ENCODE measurements around the gene NAPB.

The NAPB gene

DNA sequence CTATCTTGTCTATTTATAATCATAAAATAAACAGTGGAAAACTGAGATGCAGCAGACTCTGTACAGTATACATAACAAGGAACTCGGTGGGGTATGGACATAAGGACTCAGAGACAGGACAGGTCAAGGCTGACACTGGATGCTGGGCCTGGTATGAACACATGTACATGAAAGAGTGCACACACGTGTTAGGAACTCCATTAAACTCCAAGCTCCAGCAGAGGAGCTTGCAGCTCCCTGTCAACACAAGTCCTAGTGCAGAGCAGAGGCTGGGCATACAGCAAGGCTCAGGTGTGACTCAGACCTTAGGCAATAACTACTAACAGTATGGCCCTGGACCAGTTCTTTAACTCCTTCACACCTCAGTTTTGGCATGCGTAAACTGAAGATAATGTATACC, 17.1 kb downstream of the NAPB start:
- DNase-seq, result no peak

DNA sequence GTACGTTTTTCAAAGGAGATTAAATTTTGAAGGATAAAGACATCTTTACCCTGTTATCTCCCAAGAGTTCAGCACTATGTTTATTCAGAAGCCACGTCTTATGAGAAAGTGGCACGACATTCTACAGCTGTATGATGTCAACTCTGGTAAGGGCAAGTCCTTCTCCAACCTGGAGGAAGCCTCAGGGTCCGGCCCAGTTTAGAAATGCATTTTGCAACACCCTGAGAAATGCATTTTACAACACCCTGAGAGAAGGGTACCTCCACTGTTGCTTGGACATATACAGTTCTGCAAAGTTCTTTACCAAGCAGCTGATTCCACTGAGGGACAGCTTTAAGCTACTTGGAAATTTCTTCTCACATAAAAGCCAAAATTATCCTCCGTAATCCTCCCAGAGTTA, 17.5 kb downstream of the NAPB start:
- DNase-seq, result no peak

DNA sequence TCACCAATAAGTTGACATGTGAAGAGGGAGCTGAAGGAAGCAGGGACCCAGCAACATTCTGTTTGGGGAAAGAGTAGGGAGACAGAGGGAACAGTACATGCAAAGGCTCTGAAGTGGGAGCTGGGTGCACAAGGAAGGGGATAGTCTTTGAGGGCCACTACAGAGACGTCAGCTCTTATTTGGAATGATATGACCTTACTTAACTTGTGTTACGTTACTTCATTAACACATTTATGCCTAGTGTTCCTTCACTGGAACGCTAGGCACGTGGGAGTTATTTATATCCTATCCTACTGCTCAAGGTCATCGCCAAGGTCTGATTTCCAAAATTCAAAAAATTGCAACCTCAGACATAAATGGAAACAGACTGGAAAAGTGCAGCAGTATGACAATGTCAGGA, 20.2 kb downstream of the NAPB start:
- DNase-seq, result no peak

DNA sequence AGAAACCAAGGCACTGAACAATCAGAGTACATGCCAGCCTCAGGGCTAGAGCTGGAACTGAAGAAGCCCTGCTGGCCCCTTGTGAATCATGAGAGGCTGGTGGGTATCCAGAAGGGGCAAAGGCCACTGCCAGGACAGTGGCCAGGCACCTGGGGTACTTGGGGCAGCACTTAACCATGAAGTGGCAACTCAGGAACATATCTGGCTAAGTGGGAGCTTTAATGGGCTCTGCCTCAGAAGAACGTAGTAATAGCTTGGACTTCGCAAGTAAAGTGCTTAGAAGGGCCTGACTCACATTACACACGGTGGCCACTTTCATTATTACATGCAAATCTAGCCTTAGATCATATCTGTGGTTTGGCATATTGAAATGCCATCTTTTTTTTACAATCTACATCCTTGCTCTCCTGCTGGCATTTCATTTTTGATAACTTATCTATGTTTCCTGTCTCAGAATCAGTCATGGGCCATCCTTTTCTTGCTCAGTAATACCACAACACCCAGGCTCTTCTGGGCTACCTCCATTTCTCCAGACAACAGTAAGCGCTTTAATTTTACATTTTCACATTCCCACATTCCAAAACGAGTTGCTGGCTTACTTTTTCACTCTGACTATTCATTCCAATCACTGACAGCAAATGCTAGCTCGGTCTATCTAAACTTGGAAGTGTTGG, 21.6 kb downstream of the NAPB start:
- no peak for DNase-seq

DNA sequence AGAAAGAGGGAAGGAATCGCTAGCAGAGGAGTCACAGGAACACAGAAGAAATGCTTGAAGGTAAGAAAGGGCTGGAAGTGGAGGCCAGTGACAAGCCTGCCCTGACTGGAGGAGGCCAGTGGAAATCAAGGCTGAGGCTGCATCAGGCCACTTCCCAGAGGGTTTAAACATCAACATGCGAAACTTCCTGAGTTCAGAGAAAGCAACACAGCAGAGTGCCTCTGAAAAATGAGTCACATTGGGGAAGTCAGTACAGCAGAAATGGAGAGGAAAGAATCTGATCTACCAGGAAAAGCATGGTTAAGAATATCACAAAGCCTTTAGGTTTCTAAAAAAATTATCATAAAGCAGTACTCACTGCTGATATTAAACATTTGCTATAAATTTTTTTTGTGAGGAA, 23.3 kb downstream of the NAPB start:
- no peak for DNase-seq

DNA sequence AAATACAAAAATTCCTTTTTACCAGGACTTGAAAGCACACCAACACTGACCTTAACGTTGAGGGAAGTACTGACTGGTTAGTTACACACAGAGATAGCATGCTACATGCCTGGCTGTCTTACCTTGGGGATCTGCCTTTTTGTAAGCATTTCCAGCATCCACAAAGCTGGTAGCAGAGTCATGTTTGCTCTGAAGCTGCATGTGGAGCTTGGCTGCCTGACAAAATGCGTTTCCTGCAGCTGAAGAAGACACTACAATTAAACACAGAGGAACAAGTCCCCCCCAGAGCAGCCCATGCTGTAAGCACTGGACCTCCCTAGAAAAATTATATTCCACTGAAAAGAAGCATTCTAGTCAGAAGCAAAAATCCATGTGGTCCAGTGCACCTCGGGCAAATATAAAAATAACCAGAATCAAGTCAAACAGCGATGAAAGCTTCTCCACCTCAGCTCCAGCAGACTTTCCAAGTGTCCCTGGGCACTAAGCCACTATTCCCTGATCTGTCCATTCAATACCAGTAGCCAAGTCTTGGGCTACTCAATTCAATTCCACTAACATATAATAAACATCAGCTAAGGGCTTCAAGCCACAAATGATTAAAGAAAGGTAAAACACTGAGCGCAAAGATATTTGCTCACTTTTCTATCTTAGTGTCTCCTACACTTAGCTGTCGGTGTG, 24.2 kb downstream of the NAPB start:
- no peak for DNase-seq

DNA sequence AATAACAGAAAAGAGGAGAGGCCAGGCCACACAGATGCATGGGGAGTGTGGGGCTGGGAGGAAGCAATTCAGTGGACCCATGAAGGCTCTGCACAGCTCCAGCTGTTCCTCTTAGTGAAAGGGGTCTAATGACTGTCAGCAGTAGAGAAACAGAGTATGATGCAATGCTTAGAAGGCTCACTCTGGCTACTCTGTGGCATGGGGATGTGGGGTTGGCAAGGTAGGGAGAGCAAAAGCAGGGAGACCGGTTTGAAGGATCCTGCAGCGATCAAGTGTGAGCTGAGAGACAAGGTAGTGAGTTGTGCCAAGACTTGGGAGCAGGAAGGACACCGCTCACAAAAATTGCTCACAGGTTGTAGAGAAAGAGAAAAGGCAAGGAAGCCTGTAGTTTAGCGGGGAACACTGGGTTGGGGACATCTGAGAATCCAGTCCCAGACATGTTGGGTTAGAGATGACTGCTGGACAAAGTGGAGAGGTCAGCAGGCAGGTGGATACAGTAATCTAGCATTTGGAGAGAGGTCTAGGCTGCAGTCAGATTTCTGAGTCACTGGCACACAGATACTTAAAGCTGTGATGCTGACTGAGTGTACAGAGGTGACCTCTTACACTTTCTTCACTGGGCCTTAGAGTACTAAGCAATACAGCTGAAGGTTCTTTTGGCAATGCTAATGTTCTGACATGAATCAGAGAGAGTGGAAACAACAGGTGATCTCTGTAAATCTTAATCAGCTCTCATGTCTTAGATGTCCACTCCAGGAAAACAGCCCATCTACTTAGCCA, 27.1 kb downstream of the NAPB start:
- DNase-seq, result no peak

DNA sequence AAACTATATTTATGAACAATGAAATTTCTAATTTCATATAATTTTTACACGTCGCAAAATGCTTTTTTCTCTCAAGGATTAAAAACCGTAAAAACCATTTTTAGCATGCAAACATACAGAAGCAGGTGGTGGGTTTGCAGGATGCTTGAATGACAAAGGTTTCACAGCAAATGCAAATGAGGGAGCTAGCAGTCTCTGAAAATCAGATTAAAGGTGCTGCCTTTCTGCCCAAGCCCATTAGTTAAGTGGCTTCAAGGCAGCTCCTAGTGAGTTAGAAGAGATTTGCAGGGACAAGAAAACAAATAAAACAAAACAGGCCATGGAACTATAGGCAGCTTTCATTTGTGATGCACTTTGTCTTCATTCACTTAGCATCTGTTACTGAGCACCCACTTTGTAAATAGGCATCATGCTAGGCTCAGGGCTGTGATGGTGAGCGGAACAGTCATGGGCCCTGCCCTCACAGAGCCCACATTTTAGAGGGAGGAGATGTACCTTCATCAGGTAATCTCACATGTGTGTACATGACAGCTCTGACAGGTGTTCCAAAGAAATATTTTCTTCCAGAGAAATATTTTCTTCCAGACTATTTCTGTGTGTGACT, 29.5 kb downstream of the NAPB start:
- no peak for DNase-seq

DNA sequence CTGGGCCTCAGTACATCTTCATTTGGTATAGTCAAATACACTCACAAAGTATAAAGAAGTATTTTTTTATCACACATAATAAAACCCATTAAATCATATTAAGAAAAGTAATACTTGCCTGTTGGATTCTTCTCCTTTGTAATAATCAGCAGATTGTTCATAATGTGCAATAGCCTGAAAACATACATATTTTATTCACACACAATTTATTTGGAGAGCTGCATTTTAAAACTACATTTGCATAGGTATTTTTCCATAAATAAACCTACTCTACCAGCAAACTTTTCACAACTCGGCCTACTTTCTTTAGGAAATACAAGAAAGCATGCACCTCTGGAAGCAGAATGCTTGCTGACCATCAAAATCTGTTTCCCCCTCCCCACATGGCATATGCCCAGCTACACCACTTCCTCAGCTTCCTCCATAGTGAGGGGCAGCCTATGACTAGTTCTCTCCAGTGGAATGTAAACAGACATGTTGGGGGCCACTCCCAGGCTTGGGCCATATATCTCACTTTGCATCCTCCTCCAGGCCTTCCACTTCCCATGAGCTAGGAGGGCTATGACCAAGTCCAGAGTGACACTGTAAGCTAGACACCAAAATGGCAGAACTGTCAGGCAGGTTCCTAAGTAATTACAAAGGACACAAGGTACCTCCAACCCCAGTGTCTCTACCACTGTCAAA, 31.1 kb downstream of the NAPB start:
- DNase-seq, result no peak

DNA sequence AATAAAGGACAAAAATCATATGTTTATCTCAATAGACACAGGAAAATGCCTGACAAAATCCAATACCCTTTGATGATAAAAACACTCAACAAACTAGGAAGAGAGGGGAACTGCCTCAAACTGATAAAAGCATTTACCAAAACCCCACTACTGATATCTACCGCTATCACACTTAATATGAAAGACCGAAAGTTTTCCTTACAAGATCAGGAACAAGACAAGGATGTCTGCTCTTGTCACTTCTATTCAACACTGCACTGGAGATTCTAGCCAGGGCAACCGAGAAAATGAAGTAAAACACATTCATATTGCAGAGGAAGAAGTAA, 34.2 kb downstream of the NAPB start:
- no peak for DNase-seq

DNA sequence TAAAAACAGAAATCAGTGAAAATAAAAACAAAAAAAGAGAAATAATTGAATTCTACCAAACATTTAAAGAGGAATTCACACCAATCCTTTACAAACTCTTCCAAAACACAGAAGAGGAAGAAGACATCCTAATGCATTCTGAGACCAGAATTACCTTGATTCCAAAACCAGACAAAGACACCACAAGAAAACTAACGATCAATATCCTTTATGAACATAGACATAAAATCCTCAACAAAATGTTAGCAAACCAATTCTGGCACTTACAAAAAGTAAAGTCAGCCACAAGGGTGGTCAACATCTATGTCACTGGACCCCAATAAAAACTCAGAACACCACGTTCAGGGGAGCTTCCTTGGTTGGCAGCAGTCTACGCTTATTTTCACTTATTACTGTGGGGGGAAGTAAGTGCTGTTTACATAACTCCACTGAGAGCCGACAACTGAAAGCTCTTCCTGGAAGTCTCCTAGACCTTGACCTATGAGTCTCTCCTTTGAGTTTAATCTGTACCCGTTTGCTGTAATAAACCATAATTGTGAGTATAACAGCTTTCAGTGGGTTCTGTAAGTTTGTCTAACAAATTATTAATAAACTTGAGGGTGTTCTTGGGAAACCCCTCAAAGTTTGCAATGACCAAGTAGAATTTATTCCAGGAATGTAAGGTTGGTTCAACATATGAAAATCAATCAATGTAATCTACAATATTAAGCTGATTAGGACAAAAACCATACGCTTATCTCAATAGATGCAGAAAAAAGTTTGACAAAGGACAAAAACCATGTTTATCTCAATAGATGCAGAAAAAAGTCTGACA, 34.8 kb downstream of the NAPB start:
- no peak for DNase-seq

DNA sequence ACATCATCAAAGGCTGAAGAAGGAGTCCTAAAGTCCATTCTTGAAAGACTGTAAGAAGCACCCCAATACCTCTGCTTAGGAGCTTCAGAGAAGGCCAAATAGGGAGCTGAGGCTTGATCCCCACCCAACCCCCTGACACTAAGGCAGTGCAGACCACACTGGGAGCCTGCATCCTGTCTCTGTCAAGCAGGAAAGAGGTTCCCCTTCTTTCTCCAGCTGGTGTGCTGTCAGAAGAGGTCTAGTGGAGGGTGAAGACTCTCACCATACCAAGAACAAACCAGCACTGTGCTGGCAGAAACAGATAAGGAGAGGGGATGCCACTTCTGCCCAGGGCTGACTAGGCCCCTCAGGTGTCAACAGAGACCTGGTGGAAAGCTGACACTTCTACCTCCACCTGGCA, 39.4 kb downstream of the NAPB start:
- DNase-seq, result no peak

DNA sequence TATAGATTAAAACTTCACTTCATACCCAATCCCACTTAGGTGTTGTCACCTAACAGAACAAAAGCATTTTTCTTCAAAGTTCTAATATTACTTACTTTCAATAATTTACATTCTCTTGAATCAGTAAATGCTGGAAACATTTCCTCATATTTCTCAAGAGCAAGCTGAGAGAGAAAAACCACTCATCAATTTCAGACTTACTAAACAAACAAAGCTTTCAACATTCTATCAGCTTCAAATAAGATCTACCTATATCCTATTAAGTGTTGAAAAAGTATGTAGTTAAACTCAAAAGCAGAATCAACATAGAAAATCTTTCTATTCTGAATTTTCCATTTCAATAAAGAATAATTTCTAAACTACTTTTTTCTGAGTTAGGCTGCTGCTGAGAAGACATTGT, 41.5 kb downstream of the NAPB start:
- DNase-seq, result no peak

DNA sequence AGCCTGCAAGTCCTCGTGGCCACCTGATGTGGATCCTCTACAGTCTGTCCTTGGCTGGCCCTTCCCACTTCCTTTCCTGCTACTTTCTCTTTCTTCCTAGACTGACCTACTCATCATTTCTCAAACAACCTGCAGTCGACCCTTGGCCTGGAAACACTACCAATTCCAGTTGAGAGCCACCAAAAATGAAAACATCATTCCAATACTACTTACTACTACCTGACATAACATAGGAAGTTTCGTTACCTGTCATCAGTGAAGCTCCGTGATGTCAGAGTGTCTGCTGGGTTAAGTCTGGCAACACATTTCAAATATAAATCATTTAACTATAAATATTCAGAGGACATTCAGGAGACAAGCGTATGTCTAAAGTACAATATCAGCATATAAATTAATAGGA, 45.5 kb downstream of the NAPB start:
- DNase-seq, result no peak

DNA sequence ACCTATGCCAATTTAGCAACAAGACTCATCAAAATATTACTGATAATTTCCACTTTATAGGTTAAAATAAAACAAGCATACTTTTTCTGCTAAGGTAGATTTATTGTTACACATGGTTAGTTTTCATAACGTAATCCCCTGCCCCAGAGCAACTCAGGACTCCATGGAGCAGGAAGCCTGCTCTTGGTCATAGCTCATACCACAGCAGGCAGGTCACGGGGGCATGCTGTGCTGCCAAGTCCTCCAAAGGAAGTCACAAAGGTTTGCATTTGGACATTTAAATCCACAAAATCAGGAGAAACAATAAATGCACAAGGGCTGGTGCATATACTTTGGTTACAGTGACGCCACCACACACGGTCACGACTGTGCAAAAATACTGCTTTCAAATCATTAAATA, 46.8 kb downstream of the NAPB start:
- no peak for DNase-seq

DNA sequence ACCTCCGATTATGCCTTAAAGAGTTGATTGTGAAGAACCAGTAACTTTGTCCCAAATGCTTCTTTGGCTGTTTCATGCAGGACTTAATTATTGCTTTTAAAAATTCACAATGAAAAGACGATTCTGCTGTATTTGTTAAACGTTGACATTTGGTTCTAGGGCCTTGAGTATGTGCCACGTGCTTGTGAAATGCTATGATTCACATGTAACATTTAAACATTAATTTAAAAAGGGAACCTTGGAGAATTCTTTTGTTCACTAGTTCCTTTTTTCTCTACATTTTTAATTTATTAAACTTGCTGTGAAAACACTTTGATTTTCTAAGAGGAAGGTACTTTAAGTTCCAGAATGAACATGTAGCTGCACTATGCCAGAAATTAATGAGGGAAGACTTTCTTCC, 49.8 kb downstream of the NAPB start:
- DNase-seq, result no peak

DNA sequence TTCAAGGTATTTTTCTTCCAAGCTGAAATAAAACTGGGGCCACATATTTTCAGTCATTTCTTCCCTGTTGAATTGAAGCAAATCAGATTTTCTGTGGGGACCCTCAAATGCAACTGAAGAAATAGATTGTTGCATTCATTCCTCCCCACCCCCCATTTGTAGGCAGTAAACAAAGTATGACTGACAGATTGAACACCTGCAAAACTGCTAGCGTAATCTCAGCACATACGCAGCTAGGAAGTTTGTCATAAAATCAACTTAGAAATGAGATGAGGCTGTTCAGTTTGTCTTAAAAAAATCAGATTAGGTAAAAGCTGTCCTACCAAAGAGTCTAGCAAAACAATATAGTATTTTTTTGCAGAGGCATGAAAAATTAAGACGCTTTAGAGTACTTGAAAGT, 50.4 kb downstream of the NAPB start:
- DNase-seq, result no peak

DNA sequence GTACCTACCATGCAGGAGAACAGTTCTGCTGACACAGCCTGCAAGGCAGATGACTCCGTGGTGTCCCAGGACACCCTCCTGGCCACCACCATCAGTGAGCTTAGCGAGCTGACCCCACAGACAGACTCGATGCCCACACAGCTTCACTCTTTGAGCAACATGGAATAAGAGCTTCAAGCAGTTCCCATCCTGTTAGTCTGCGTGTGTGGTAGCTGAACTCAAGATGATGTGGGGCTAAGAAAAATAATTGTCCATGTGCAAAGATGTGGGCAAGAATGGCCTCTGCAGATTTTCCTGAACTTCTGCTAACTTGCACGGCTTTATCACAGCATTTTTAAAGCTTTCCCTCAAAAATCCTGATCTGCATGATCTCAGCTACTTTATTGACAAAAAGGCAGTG, 51.0 kb downstream of the NAPB start:
- DNase-seq, result no peak

DNA sequence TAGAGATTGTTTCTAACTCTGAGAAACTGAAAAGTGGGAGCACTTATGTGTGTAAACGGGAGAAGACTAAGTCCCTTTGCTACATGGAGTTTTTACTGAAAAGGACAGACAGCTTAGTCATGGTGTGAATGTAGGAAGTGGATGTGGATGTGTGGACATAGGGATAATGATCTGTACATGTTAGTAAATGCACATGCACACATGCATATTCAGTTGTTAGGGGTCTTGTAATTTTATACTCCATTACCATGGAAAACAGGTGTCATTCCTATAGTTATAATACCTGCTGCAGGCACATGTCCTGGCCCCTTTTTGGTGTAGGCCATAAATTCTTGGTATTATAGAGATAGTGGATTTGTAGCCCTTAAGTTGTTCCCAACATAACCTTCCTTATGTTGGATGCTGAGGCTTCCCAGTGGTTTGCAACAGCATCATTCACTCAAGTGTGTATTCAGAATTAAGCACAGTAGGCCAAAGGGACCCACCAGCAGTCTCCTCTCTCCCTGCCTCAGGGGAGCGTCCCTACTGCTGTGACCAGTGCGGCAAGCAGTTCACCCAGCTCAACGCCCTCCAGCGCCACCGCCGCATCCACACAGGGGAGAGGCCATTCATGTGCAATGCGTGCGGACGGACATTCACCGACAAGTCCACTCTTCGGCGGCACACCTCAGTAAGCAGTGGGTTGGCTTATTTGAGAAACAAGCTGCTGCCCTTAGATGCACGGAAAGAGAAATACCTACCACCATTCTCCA, 52.0 kb downstream of the NAPB start:
- DNase-seq, result no peak

DNA sequence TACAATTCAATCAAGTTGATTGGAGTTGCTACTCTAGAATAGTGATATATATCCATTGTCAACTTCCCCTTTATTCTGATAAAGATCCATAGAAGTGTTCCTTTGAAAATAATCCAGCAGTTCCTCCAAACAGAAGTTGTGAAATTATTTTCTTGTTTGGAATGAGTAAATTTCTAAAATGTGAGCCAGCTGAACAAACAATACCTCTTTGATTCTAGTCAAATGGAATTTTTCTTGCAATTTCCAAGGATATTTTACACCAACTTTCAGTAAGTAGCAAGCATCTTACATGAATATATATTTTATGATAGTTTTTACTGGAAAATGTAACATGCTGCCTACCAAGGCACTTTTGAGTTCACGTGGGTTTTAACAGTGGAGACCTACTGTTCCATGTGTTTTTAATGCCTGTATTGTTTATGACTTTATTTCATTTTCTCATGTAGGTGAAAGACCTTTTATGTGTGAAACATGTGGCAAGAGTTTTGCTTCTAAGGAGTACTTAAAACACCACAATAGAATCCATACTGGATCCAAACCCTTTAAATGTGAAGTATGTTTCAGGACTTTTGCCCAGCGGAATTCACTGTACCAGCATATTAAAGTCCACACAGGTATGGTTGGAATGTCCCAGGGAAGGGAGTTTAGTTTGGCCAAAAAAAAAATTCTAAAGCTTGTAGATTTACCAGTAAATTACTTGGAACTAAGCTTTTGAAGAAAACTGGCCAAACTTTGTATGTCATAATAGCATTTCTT, 52.8 kb downstream of the NAPB start:
- DNase-seq, result no peak

DNA sequence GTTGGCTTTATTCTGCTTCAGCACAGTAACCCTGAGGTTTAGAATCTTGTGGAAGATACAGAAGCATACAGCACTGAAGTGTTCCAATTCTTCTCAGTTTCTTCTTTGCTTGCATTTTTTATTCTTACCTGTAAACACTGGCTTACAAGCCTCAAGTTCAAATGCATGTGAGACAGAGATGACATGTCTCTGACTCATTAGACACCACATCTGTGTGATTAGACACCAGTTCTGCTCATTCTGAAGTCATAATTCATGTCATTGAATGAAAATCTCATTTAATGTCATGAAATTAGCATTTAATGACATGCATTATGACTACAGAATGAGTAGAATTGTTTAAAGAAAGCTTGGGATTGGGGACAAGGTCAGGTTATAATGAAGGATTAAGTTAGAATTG, 53.5 kb downstream of the NAPB start:
- DNase-seq, result no peak
